ENCODE data around the gene LPIN3.
A peak's percentile ranks its signal among the peaks of the same experiment; 100 is the strongest.

LPIN3 gene

DNA sequence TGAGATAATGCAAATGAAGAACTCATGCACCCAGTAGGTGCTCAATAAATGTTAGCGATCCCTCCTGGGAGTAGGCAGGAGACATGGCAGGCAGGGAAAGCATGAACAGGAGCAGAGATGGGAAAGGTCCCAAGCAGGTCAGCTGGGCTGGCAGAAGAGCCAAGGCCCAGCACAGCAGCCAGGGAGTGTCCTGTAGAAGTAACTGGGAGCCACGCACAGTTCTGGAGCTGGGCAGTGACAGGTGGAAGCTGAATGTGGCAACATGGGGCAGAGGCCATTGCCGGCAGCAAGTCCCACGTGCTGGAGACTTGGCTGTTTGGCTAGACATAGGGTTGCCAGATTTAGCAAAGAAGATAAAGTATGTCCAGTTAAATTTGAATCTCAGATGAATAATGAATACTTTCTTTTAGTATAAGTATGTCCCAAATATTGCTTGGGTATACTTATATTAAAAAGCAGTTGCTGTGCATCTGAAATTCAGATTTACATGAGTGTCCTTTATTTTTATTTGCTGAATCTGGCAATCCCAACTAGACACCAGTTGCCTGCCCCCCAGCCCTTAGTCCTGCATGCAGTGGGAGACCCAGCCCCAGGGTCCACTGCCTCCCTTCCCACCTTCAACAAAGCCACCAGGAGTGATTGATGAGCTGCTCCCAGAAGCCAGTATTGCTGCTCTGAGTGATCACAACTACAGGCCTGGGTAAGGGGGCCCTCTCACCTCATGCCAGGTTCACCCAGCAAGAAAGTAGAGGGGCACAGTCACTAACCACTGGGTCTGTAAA, 3.7 kb upstream of the LPIN3 start:
- no peak for TF ChIP-seq CREB1 (IDR thresholded peaks at IDR 0.05; ENCODE audit: low read depth)
- TF ChIP-seq TCF12 (IDR thresholded peaks at IDR 0.05; ENCODE audit: low read depth) = no peak
- no peak for TF ChIP-seq CEBPB (IDR thresholded peaks at IDR 0.05)
- no peak for TF ChIP-seq USF1 (IDR thresholded peaks at IDR 0.05)
- no peak for TF ChIP-seq MAX (IDR thresholded peaks at IDR 0.05)
- no peak for TF ChIP-seq NFIC (IDR thresholded peaks at IDR 0.05)
- TF ChIP-seq TAF1 (IDR thresholded peaks at IDR 0.05; ENCODE audit: low read depth) = no peak
- no peak for TF ChIP-seq EGR1 (IDR thresholded peaks at IDR 0.05)
- no peak for TF ChIP-seq ZBTB7A (IDR thresholded peaks at IDR 0.05; ENCODE audit: low read depth)
- TF ChIP-seq EP300 (IDR thresholded peaks at IDR 0.05; ENCODE audit: borderline replicate concordance) = no peak

- TF ChIP-seq ZBTB7A (IDR thresholded peaks at IDR 0.05; ENCODE audit: low read depth) (no peak), EP300 (IDR thresholded peaks at IDR 0.05; ENCODE audit: borderline replicate concordance) (peak; percentile 10; the same call in 1 of the 2 replicates), CREB1 (IDR thresholded peaks at IDR 0.05; ENCODE audit: low read depth) (no peak), TEAD4 (IDR thresholded peaks at IDR 0.05) (peak; percentile 6; the same call in 1 of the 2 replicates), TCF12 (IDR thresholded peaks at IDR 0.05; ENCODE audit: low read depth) (peak; percentile 70), MAX (IDR thresholded peaks at IDR 0.05) (peak; percentile 96), RAD21 (IDR thresholded peaks at IDR 0.05; ENCODE audit: low read depth) (peak; percentile 98), USF1 (IDR thresholded peaks at IDR 0.05) (no peak), TAF1 (IDR thresholded peaks at IDR 0.05; ENCODE audit: low read depth) (no peak)
Measured at GRCh38 chr20:41339957-41340326, 679 bp upstream of the LPIN3 start.

DNA sequence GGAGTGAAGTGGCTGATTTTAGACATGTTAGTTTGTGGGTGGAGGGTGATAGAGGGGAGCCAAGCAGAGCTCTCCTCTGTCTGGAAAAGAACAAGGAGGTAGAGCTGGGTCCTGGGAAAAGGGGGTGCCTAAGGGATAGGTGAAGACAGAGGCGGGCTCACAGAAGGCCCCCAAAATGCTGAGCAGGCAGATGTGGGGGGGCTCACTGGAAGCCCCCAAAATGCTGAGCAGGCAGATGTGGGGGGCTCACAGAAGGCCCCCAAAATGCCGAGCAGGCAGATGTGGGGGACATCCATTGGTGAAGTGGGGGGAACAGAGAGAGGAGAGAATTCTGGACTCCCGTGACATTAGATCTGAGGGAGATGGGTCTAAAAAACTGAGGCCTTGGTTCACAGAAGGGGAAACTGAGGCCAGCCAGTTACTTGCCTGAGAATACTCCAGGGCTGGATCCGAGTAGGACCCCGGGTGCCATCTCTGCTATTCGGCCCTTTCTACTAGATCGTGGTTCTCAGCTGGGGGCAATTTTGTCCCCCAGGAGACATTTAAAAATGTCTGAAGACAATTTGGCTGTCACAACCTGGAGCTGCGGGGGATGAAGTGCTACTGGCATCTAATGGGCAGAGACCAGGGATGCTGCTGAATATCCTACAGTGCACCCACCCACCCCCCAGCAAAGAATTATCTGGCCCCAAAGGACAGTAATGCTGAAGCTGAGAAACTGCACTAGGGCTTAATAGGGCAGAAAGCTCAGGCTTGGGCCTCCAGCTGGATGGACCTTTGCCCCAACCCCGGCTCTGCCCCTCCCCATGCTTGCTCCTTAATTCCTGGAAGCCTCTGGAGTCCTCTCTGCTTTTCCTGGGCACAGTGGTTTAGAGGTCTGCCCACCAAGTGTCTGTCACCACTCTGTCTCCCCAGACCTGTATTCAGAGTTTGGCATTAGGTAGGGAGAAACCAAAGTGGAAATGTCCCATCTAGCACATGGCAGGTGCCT, 2.1 kb downstream of the LPIN3 start:
- TF ChIP-seq REST (IDR thresholded peaks at IDR 0.05; ENCODE audit: low read depth) (no peak), TCF12 (IDR thresholded peaks at IDR 0.05; ENCODE audit: low read depth) (no peak), CREB1 (IDR thresholded peaks at IDR 0.05; ENCODE audit: low read depth) (no peak), EP300 (IDR thresholded peaks at IDR 0.05; ENCODE audit: borderline replicate concordance) (no peak), MAX (IDR thresholded peaks at IDR 0.05) (no peak), ZBTB7A (IDR thresholded peaks at IDR 0.05; ENCODE audit: low read depth) (no peak), TEAD4 (IDR thresholded peaks at IDR 0.05) (no peak), TAF1 (IDR thresholded peaks at IDR 0.05; ENCODE audit: low read depth) (no peak), NFIC (IDR thresholded peaks at IDR 0.05) (no peak), YY1 (IDR thresholded peaks at IDR 0.05; ENCODE audit: low read depth) (no peak), USF1 (IDR thresholded peaks at IDR 0.05) (no peak), EGR1 (IDR thresholded peaks at IDR 0.05) (no peak), RAD21 (IDR thresholded peaks at IDR 0.05; ENCODE audit: low read depth) (no peak), CEBPB (IDR thresholded peaks at IDR 0.05) (no peak), FOXM1 (IDR thresholded peaks at IDR 0.05; ENCODE audit: borderline replicate concordance, low read depth) (no peak)

DNA sequence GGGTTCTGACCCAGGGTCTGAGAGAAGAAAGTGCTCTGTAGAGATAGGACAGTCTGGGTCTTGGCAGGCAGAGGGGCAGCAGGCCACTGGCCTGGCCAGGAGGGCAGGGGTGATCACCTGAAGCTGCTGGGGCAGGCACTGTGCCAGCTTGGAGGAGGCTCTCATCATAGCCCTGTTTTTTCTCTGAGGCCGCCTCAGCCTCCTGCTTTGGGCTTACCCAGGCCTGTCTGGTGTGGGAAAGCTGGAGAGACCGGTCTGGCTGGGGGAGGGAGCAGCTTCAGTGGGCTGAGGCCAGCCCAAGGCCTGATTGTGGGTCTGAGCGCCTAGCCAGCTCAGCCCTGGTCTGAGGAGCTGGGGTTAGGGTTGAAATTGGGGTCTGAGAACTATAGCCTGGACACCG, 3.9 kb downstream of the LPIN3 start:
- no peak for TF ChIP-seq MAX (IDR thresholded peaks at IDR 0.05)
- TF ChIP-seq NFIC (IDR thresholded peaks at IDR 0.05) = peak; percentile 30; the same call in 1 of the 2 replicates
- TF ChIP-seq FOXM1 (IDR thresholded peaks at IDR 0.05; ENCODE audit: borderline replicate concordance, low read depth) = no peak

- TF ChIP-seq USF1 (IDR thresholded peaks at IDR 0.05) (no peak), TAF1 (IDR thresholded peaks at IDR 0.05; ENCODE audit: low read depth) (no peak), RAD21 (IDR thresholded peaks at IDR 0.05; ENCODE audit: low read depth) (no peak), YY1 (IDR thresholded peaks at IDR 0.05; ENCODE audit: low read depth) (no peak), ZBTB7A (IDR thresholded peaks at IDR 0.05; ENCODE audit: low read depth) (no peak), CREB1 (IDR thresholded peaks at IDR 0.05; ENCODE audit: low read depth) (no peak), MAX (IDR thresholded peaks at IDR 0.05) (no peak)
Measured at GRCh38 chr20:41344938-41345728, 4.5 kb downstream of the LPIN3 start.
